HG02798 (cell line): ENCODE data around the gene YRDC.
"Not testable (repeated sequence)": the region's sequence is repeated elsewhere in the genome, so short reads cannot be mapped to it uniquely, and the experiment has no call there.

Experiments used
- ATAC-seq: cut with Tn5 transposase; IDR thresholded peaks from one replicate; pipeline ENCODE4 v1.9.1; 2021; ENCODE audit warnings: mild to moderate bottlenecking; ENCODE audit not compliant: unreplicated experiment, poor library complexity

YRDC gene

GRCh38 chr1:37776946-37777516, 31.0 kb downstream of the YRDC start:
- ATAC-seq, result no peak

- ATAC-seq, result not testable (repeated sequence)
Measured at GRCh38 chr1:37771440-37771839, 36.6 kb downstream of the YRDC start.

- ATAC-seq, result no peak
Measured at GRCh38 chr1:37767488-37767887, 40.5 kb downstream of the YRDC start.

- no peak for ATAC-seq
Measured at GRCh38 chr1:37765916-37766664, 41.9 kb downstream of the YRDC start.

GRCh38 chr1:37764888-37765441, 43.0 kb downstream of the YRDC start, which contains the start of gene EPHA10:
TSS of gene EPHA10 (minus strand) at chr1:37765120. CDS start at chr1:37765066, 54 bp downstream.
- no peak for ATAC-seq

GRCh38 chr1:37764414-37764825, 43.6 kb downstream of the YRDC start:
- no peak for ATAC-seq

- ATAC-seq, result no peak
Measured at GRCh38 chr1:37763791-37764413, 44.1 kb downstream of the YRDC start.

- no peak for ATAC-seq
Measured at GRCh38 chr1:37762516-37762915, 45.5 kb downstream of the YRDC start.

- ATAC-seq, result no peak
Measured at GRCh38 chr1:37761416-37762095, 46.5 kb downstream of the YRDC start.

- ATAC-seq, result no peak
Measured at GRCh38 chr1:37759451-37759850, 48.6 kb downstream of the YRDC start.

- no peak for ATAC-seq
Measured at GRCh38 chr1:37755951-37756560, 52.0 kb downstream of the YRDC start.

GRCh38 chr1:37755290-37755689, 52.7 kb downstream of the YRDC start:
- ATAC-seq, result no peak

GRCh38 chr1:37753473-37754321, 54.3 kb downstream of the YRDC start:
- ATAC-seq, result no peak
